Duodenal mucosa (tissue), 2 donors: ENCODE measurements around the gene SIGMAR1.
A peak's percentile ranks its signal among the peaks of the same experiment; 100 is the strongest.

Source experiments
- H3K27ac ChIP-seq: one replicate; pipeline ENCODE4 v1.7.0; 2013; ENCODE audit warnings: low read depth, low read length
- H3K27me3 ChIP-seq, 2 donors: one replicate each; pipeline ENCODE4 v1.7.0; 2013; ENCODE audit warnings: low read length in 2 of 2, control low read depth in 1 of 2; ENCODE audit not compliant: insufficient read depth in 2 of 2, control insufficient read depth in 1 of 2
- H3K36me3 ChIP-seq, 2 donors: one replicate each; pipeline ENCODE4 v1.7.0; 2013; ENCODE audit warnings: low read length in 2 of 2, control low read depth in 1 of 2; ENCODE audit not compliant: insufficient read depth in 2 of 2, control insufficient read depth in 1 of 2
- H3K4me1 ChIP-seq, 2 donors: one replicate each; pipeline ENCODE4 v1.7.0; 2013; ENCODE audit warnings: low read length in 2 of 2, control low read depth in 1 of 2; ENCODE audit not compliant: insufficient read depth in 2 of 2, control insufficient read depth in 1 of 2
- H3K4me3 ChIP-seq, 2 donors: one replicate each; pipeline ENCODE4 v1.7.0; 2013; ENCODE audit warnings: low read length in 2 of 2, low read depth in 1 of 2
- H3K9ac ChIP-seq, 2 donors: one replicate each; pipeline ENCODE4 v1.7.0; 2013; ENCODE audit warnings: low read length in 2 of 2, low read depth in 1 of 2
- H3K9me3 ChIP-seq, 2 donors: one replicate each; pipeline ENCODE4 v1.7.0; 2013; ENCODE audit warnings: low read length in 2 of 2, control low read depth in 1 of 2; ENCODE audit not compliant: control insufficient read depth in 1 of 2

SIGMAR1 gene

DNA sequence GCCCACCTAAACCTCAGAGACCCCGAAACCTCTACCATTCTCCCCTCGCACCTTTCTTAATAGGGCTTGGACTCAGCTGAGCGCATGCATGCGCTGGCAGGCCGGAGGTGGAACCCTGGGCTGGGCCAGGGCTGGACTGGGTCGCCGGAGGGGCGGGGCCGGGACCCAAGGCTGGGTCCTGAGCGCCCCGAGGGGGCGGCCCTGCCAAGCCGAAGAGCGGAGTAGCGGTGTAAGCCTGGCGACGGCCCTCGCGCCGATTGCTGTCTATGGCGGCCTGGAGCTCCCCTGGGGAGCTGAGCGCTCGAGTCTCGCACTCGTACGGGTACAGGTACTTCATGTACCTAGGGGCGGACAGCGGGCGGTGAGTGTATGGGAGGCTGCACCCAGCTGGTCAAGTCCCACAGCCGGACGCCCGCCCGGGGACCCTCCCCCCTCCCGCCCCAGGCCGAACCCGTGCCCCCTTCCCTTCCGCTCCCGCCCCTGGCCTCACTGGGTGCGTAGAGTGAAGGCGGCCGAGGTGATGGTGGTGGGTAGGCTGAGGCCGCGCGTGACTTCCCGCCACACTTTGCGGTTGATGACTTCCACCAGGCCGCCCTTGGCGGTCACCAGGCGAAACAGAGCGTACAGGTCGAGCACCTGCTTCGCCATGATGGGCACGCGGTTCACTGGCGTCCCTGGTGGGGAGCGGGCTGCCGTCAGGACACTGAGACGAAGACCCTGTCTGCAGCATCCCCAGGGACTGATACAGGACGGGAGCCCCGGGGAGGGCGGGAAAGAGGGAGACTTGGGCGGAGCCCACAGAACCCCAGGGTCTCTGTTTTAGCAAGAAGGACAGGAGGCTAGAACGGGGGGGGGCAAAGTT is 14.0 kb downstream of the SIGMAR1 start:
- Histone ChIP-seq H3K27ac (no peak overlapping the region), H3K36me3 (no peaks in the 10 kb centered on the region), H3K9me3 (no peaks in the 10 kb centered on the region), H3K4me1 (peaks cover 18 to 19% of the 10 kb centered on the region in 2 donors), H3K9ac (no peak overlapping the region), H3K27me3 (peaks cover 64 to 69% of the 10 kb centered on the region in 2 donors), H3K4me3 (no peak overlapping the region)

DNA sequence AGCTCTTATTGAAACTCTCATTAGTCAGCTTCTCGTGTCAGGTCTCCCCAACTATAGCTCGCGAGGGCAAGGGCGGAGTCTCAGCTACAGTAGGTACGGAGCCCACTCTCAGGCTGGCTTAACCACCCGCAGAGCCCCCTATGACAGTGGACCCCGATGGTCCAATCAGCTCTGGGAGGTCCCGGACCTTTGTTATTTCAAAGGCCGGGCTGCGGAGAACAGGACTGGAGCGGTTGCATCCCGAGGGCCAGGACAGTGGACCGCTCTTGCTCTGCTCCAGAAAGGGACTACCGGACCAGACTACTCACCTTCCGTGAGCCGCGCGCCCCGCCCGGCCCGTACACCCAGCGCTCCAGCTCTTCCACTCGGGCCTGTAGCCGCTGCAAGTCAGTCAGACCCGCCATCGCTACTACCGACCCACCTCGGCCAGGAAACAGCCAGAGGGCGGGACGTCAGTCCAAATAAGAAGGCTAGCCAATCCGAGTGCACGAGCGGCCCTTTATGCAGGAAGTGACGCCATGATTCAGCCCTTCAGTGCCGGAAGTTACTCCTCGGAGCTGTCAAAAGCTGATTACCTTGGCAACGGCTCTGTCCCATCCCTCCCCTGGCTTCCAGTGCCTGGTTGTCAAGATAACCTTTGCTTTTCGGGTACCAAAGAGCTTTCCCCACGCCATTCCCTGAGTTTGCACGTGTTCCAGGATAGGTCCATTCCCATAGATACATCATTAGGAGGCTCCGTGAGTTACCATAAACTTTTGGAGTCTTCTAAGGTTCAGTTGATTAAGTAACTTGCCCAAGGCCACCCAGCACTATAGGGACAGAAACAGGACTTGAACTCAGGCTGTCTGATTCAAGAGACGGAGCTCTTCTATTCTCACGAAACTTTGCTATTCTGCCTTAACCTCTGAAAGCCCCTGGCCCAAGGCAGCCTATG is 17.3 kb downstream of the SIGMAR1 start, which contains the start of gene DCTN3:
Gene DCTN3, minus strand, starts transcription at position 435 of the 934 bp plus-strand sequence. Its CDS starts 31 bp downstream, at position 404.
- H3K36me3 ChIP-seq, result peaks cover 17 to 30% of the 10 kb centered on the region in 2 donors
- H3K27ac ChIP-seq, result no peak within 1 kb of the TSS
- peaks cover 34 to 37% of the 10 kb centered on the region in 2 donors for H3K27me3 ChIP-seq
- H3K4me3 ChIP-seq, result peak within 1 kb of the TSS; percentile 86 to 89
- H3K4me1 ChIP-seq, result peaks cover 13 to 14% of the 10 kb centered on the region in 2 donors
- peak within 1 kb of the TSS; percentile 58 to 77 for H3K9ac ChIP-seq
- no peaks in the 10 kb centered on the region for H3K9me3 ChIP-seq

DNA sequence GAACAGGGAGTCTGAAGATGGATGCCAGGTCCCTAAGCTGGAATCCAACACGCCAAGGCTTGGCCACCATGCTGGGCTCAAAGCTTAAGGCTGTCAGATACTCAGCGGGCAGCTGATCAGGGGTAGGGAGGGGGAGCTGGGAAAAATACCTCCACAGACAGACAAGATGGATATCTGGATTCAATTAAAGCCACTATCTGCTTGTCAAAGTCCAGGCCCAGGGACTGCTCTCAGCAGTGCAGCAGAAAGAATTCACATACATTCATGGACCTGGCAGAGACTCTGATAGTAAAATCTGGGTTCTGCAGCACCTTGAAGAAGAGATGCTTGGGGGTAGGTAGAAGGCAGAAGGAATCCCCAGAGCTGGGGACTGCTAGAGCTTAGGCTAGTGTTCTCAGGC is 22.5 kb downstream of the SIGMAR1 start:
- peaks cover 24 to 50% of the 10 kb centered on the region in 2 donors for H3K36me3 ChIP-seq
- no peak overlapping the region for H3K27ac ChIP-seq
- no peaks in the 10 kb centered on the region for H3K27me3 ChIP-seq
- no peaks in the 10 kb centered on the region for H3K9me3 ChIP-seq
- no peak overlapping the region for H3K9ac ChIP-seq
- no peak overlapping the region for H3K4me3 ChIP-seq
- H3K4me1 ChIP-seq, result peaks cover 32 to 34% of the 10 kb centered on the region in 2 donors

DNA sequence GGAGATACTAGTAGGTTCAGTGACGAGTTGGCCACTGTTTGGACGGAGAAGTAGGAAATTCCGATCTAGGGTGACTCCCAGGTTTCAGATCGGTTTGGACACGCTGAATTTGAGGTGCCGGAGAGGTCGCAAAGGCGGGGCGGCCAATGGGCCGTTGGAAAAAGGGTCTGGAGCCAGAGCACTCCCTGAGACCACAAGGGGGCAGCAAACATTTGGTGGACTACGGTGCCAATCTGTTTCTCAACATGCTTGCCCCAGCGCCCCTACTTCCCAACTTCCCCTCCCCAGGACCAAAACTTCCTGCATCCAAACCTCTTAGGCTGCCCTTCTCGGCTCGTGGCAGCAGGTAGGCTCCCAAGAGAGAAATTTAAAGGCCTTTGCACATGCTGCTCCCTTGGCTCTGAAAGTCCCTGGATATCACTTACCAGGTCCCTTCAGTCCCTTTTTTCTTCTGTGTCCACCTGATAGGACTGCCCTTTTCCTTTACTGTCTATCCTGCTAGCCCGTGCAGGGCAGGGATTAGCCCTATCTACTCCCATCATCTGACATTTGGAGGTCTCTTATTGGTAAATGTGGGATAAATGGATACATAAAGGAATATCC is 24.7 kb downstream of the SIGMAR1 start:
- no peaks in the 10 kb centered on the region for H3K27me3 ChIP-seq
- peak overlapping the region; percentile 97 to 98 for H3K9ac ChIP-seq
- H3K36me3 ChIP-seq, result peaks cover 20 to 43% of the 10 kb centered on the region in 2 donors
- no peak overlapping the region for H3K27ac ChIP-seq
- no peaks in the 10 kb centered on the region for H3K9me3 ChIP-seq
- H3K4me3 ChIP-seq, result peak overlapping the region; percentile 87 to 96
- peaks cover 25 to 27% of the 10 kb centered on the region in 2 donors for H3K4me1 ChIP-seq

DNA sequence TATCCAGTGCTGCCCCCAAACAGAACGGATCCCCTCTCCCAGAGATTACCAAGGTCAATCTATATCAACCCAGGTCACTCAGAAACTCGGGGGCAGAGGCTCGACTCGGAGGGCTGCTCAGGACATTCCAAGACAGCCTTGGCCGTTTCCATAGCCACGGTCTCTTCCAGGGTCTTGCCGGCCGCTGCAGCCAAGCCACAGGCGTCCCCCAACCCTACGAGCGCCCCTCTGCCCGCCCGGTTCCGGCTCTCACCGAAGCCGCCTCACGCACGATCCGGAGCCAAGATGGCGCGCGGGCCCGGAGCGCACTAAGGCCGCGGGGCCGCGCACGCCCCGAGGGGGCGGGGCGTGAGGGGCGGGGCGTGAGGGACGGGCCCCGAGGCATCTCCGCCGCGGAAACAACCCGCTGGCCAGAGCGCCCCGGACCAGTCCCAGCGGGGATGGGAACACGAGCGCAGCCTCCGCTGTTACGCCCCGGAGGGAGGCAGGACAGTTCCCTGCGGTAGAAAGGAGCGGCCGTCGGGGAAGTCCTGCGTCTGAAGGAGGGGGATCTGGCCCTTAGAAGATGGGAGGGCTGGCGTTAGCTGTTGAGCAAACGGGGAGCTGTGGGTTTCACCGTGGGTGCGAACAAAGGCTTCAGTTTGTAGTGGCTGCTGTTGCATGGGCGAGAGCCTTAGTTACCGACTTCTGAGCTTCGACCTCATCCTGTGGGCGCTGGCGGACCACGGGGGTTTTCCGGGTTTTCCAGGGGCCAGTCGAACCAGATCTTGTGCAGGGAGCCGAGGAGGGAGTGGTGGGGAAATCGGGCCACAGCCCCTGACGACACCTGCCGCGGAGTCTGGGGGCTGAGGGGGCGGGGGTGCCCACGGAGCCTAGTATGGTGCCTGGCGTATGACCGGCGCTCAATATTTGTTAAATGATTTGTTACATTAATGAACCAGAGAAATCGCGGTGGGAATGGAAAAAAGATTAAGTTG is 25.5 kb downstream of the SIGMAR1 start, which contains the start of gene RPP25L:
Gene RPP25L, minus strand, starts transcription at position 287 of the 977 bp plus-strand sequence. CDS start 801 bp downstream, outside the sequence.
- Histone ChIP-seq H3K4me1 (peaks cover 30% of the 10 kb centered on the region in 2 donors), H3K27ac (no peak within 1 kb of the TSS)

DNA sequence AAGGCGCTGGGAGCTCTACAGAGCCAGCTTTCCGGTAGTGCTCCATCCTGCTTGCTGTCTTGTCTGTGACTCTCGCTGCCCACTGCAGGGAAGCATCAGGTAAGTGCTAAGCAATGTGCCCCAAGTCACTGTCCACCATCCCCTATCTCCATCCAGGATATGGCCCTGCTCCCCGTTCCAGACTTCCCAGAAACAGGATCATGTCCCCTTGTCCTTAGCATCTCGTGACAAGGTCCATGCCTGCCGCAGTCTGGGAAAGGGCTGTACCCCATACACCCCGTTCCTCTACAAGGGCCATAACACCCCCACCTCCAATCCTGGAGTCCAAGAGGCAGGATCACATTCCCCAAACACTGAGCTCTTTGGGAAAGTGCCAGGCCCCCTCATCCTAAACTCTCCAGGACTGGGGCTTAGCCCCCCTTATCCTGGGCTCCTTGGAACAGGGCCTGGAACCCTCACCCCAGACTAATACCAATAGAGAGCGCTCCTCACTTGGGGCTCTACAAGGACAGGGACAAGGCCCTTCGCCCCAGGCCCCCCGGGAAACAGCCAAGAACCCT is 26.3 kb downstream of the SIGMAR1 start:
- Histone ChIP-seq H3K4me3 (peak overlapping the region; percentile 87 to 96), H3K4me1 (peaks cover 33 to 36% of the 10 kb centered on the region in 2 donors), H3K9ac (peak overlapping the region; percentile 97 to 98), H3K27me3 (no peaks in the 10 kb centered on the region), H3K36me3 (peaks cover 8 to 28% of the 10 kb centered on the region in 2 donors), H3K9me3 (no peaks in the 10 kb centered on the region), H3K27ac (no peak overlapping the region)

More for the DNA sequence above, 25.5 kb downstream of the SIGMAR1 start, which contains the start of gene RPP25L:
- Histone ChIP-seq H3K4me3 (peak within 1 kb of the TSS; percentile 87 to 96), H3K36me3 (peaks cover 13 to 35% of the 10 kb centered on the region in 2 donors), H3K27me3 (no peaks in the 10 kb centered on the region), H3K9me3 (no peaks in the 10 kb centered on the region), H3K9ac (peak within 1 kb of the TSS; percentile 97 to 98)

DNA sequence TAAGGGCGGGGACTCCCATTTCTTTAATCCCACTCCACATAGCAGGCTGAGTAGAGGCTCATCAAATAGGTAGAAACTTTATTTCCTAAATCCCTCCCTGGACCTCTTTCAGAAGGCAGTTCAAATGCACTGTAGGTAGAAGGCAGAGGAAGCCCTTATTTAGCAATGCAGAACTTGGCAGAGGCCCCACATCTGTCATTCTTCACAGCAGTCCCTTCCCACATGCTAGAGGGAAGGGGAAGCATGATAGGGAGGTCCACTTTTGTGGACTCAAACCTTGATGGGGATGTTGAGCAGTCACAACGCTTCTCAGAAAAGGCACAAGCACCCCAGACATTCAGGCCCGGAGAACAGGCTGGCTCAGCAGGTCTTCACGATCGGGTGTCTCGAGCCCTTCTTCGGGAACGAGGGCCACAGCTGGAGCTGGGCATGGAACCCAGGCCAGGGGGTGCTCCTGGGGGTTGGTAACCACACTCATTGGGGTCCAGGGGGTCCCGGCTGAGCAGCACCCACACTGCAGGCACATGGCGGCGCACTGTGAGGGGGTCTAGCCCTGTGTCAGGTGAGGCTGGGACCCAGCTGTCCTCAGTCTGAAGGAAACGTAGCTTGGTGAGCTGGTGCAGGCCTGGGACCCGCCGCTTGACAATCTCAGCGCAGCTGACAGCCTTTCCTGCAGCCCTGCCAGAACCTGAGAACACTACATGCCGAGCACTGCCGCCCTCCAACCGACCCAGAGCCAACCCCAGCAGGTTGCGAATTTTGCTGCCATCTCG is 27.0 kb downstream of the SIGMAR1 start:
- Histone ChIP-seq H3K4me1 (peaks cover 33 to 36% of the 10 kb centered on the region in 2 donors), H3K4me3 (peak overlapping the region; percentile 87 to 96), H3K9me3 (no peaks in the 10 kb centered on the region), H3K9ac (peak overlapping the region; percentile 97 to 98), H3K27me3 (no peaks in the 10 kb centered on the region), H3K36me3 (peaks cover 8 to 22% of the 10 kb centered on the region in 2 donors), H3K27ac (no peak overlapping the region)

DNA sequence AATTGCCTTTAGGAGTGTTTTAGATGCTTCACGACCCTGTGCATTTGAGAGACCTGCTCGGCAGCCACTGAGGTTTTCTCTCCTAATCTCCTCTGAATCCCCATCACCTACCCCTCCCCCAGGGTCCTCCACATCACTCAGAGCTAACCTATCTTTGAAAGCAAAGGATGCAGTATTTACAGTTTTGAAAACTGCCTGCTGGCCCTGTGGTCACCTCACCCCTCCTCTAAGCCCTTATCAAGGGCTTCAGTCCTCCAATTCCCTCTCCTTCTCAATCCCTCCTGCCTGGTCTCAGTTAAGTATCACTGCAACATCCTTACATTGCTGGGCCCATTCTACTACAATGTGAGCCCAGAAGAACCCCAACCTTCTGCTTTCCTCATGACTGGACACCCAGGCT is 30.3 kb downstream of the SIGMAR1 start:
- peaks cover 24 to 27% of the 10 kb centered on the region in 2 donors for H3K4me1 ChIP-seq
- no peaks in the 10 kb centered on the region for H3K9me3 ChIP-seq
- H3K9ac ChIP-seq, result no peak overlapping the region
- no peak overlapping the region for H3K27ac ChIP-seq
- no peaks in the 10 kb centered on the region for H3K27me3 ChIP-seq
- no peaks in the 10 kb centered on the region for H3K36me3 ChIP-seq
- H3K4me3 ChIP-seq, result no peak overlapping the region
